Stimulated activated memory B cell treated with anti-CD40 and anti-IgM and Interleukin-4, amounts not matched to agents 10 μg/mL and 1 μg/mL and 100 μg/mL, for 72 hours (primary cell): ENCODE measurements around the gene SPTLC1.
A peak's percentile ranks its signal among the peaks of the same experiment; 100 is the strongest.
"Not testable (repeated sequence)": the region's sequence is repeated elsewhere in the genome, so short reads cannot be mapped to it uniquely, and the experiment has no call there.

Experiments used
- ATAC-seq: fragments of 150-1000 bp; cut with Tn5 transposase; 2 replicates; pipeline ENCODE4 v1.10.0; 2021
- H3K27ac Mint-ChIP-seq: one replicate; pipeline ENCODE4 v1.8.0; 2022; ENCODE audit warnings: mild to moderate bottlenecking, mixed read lengths
- H3K27me3 Mint-ChIP-seq: one replicate; pipeline ENCODE4 v1.8.0; 2022; ENCODE audit warnings: mixed read lengths
- H3K36me3 Mint-ChIP-seq: one replicate; pipeline ENCODE4 v1.8.0; 2022; ENCODE audit warnings: mixed read lengths
- H3K4me1 Mint-ChIP-seq: one replicate; pipeline ENCODE4 v1.8.0; 2022; ENCODE audit warnings: mixed read lengths
- H3K4me3 Mint-ChIP-seq: one replicate; pipeline ENCODE4 v1.8.0; 2022; ENCODE audit warnings: mild to moderate bottlenecking, moderate library complexity, mixed read lengths
- H3K9me3 Mint-ChIP-seq: one replicate; pipeline ENCODE4 v1.8.0; 2022; ENCODE audit warnings: mixed read lengths

Gene SPTLC1

GRCh38 chr9:92003308-92004044, 111.7 kb downstream of the SPTLC1 start:
- ATAC-seq = peak; percentile 20
- H3K36me3 Mint-ChIP-seq = no peaks in the 10 kb centered on the region
- H3K4me3 Mint-ChIP-seq = no peak overlapping the region
- H3K9me3 Mint-ChIP-seq = no peaks in the 10 kb centered on the region
- H3K4me1 Mint-ChIP-seq = no peaks in the 10 kb centered on the region
- H3K27me3 Mint-ChIP-seq = peaks cover 11% of the 10 kb centered on the region
- no peak overlapping the region for H3K27ac Mint-ChIP-seq

DNA sequence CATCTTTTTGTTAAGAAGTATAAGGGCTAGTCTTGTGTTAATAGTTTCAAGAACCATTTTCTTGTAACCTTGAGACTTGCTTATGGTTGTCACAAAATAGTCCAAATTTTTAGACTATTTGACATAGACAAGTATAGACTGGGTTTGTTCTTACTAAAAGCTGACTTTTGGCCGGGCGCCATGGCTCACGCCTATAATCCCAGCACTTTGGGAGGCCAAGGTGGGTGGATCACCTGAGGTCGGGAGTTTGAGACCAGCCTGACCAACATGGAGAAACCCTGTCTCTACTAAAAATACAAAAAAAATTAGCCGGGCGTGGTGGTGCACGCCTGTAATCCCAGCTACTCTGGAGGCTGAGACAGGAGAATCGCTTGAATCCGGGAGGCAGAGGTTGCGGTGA, 113.3 kb downstream of the SPTLC1 start:
- not testable (repeated sequence) for H3K9me3 Mint-ChIP-seq, H3K36me3 Mint-ChIP-seq, H3K4me3 Mint-ChIP-seq, H3K27ac Mint-ChIP-seq, ATAC-seq, H3K4me1 Mint-ChIP-seq
- peaks cover 11% of the 10 kb centered on the region for H3K27me3 Mint-ChIP-seq

- Mint-ChIP-seq H3K4me1 (no peaks in the 10 kb centered on the region), H3K4me3 (no peak overlapping the region), H3K9me3 (no peaks in the 10 kb centered on the region), H3K36me3 (no peaks in the 10 kb centered on the region), H3K27me3 (peaks cover 11% of the 10 kb centered on the region), H3K27ac (no peak overlapping the region)
- ATAC-seq = no peak
These were observed 114.0 kb downstream of the SPTLC1 start for GRCh38 chr9:92001244-92001643.

- Mint-ChIP-seq H3K4me3 (no peak overlapping the region), H3K27me3 (peaks cover 25% of the 10 kb centered on the region), H3K4me1 (peaks cover 5% of the 10 kb centered on the region), H3K9me3 (no peaks in the 10 kb centered on the region), H3K36me3 (no peaks in the 10 kb centered on the region), H3K27ac (no peak overlapping the region)
- no peak for ATAC-seq
These were observed 120.1 kb downstream of the SPTLC1 start for GRCh38 chr9:91995000-91995655.

DNA sequence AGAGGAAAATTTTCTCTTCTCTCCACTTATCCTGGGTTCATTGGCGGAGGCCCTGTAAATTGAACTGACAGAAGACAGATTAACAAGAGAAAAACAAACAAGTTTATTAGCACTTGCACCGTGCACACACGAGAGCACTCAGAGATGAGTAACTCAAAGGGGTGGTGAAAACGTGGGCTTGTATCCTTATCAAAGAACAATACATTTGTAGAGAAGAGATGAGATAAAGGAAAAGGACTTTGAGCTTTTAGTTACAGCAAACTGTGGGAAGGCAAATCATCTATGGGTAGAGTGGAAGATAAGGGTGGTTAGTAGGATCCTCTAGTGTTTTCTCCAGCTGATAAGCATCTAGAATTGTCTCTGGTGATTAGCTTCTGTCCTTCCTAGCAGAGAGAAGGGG, 120.8 kb downstream of the SPTLC1 start:
- ATAC-seq = no peak

GRCh38 chr9:91992461-91993041, 122.7 kb downstream of the SPTLC1 start:
- Mint-ChIP-seq H3K27me3 (peaks cover 36% of the 10 kb centered on the region), H3K9me3 (no peaks in the 10 kb centered on the region), H3K36me3 (no peaks in the 10 kb centered on the region), H3K4me1 (peaks cover 5% of the 10 kb centered on the region), H3K4me3 (no peak overlapping the region), H3K27ac (no peak overlapping the region)
- ATAC-seq = no peak

More for the DNA sequence above, 120.8 kb downstream of the SPTLC1 start:
- H3K27ac Mint-ChIP-seq = no peak overlapping the region
- H3K4me1 Mint-ChIP-seq = peaks cover 5% of the 10 kb centered on the region
- H3K4me3 Mint-ChIP-seq = no peak overlapping the region
- H3K9me3 Mint-ChIP-seq = no peaks in the 10 kb centered on the region
- peaks cover 25% of the 10 kb centered on the region for H3K27me3 Mint-ChIP-seq
- H3K36me3 Mint-ChIP-seq = no peaks in the 10 kb centered on the region

GRCh38 chr9:91991721-91992341, 123.4 kb downstream of the SPTLC1 start:
- peaks cover 36% of the 10 kb centered on the region for H3K27me3 Mint-ChIP-seq
- ATAC-seq = no peak
- peaks cover 5% of the 10 kb centered on the region for H3K4me1 Mint-ChIP-seq
- H3K9me3 Mint-ChIP-seq = no peaks in the 10 kb centered on the region
- no peaks in the 10 kb centered on the region for H3K36me3 Mint-ChIP-seq
- H3K27ac Mint-ChIP-seq = no peak overlapping the region
- no peak overlapping the region for H3K4me3 Mint-ChIP-seq

GRCh38 chr9:91986248-91986647, 129.0 kb downstream of the SPTLC1 start:
- Mint-ChIP-seq H3K9me3 (peaks cover 3% of the 10 kb centered on the region), H3K4me3 (no peak overlapping the region), H3K27me3 (peaks cover 23% of the 10 kb centered on the region), H3K36me3 (no peaks in the 10 kb centered on the region), H3K27ac (no peak overlapping the region), H3K4me1 (no peaks in the 10 kb centered on the region)
- no peak for ATAC-seq

DNA sequence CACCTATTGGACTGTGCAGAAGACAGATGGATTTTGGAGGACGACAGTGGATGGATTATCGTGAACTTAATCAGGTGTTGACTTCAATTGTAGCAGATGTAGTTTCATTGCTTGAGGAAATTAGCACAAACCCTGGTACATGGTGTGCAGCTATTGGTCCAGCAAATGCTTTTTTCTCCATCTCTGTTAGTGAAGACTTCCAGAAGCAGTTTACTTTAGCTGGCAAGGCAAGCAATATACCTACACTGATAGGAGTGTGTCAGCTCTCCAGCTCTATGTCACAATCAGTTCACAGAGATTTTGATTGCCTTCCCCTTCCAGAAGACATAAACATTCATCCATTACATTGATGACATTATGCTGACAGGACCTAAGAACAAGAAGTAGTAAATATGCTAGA, 129.5 kb downstream of the SPTLC1 start:
- Mint-ChIP-seq H3K4me3 (no peak overlapping the region), H3K27me3 (peaks cover 23% of the 10 kb centered on the region), H3K4me1 (no peaks in the 10 kb centered on the region), H3K9me3 (peaks cover 6% of the 10 kb centered on the region), H3K27ac (no peak overlapping the region), H3K36me3 (no peaks in the 10 kb centered on the region)
- ATAC-seq = no peak
